HG03108 (cell line): ENCODE results near the gene LARP4.
"Not testable (repeated sequence)": the region's sequence is repeated elsewhere in the genome, so short reads cannot be mapped to it uniquely, and the experiment has no call there.

Experiments
- ATAC-seq: cut with Tn5 transposase; IDR thresholded peaks from one replicate; pipeline ENCODE4 v1.9.1; 2021; ENCODE audit warnings: moderate library complexity; ENCODE audit not compliant: unreplicated experiment

Gene LARP4

DNA sequence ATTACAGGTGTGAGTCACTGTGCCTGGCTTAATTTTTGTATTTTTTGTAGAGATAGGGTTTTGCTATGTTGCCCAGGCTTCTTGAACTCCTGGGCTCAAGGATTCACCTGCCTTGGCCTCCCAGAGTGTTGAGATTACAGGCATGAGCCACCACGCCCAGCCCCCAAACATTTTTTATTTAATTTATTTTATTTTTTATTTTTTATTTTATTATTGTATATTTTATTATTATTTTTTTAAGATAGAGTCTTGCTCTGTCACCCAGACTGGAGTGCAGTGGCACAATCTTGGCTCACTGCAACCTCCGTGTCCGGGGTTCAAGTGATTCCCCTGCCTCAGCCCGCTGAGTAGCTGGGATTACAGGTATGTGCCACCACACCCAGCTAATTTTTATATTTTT is 121.1 kb downstream of the LARP4 start:
- ATAC-seq: not testable (repeated sequence)

DNA sequence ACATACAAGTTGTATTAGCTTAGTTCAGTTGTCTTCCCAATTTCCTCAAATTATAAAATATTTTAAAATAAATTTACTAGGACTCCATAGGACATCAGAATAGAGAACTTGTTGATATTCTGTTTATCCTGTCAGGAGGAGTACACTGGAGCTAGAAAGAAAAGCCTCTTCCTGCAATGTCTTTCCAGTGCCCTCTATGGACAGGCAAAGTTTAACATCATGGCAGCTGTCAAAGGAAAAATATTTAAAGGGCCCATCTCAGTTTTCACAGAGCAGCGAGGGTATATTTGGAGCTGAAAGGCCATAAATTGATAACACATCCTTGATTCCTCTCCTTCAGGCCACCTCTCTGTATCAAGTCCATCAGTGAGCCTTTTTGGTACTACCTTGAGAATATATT is 123.1 kb downstream of the LARP4 start:
- ATAC-seq: no peak

DNA sequence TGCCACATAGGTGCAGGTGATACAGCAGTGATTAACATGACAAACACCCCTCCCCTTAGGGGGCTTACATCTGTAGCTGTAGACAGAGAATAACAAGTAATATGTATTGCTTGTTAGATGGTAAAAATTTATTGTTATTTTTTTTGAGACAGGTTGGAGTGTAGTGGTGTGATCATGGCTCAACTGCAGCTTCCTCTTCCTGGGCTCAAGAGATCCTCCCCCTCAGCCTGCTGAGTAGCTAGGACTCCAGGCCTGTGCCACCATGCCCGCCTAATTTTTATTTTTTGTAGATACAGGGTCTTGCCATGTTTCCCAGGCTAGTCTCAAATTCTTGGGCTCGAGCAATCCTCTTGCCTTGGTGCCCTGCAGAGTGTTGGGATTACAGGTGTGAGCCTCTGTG is 123.9 kb downstream of the LARP4 start:
- no peak for ATAC-seq

DNA sequence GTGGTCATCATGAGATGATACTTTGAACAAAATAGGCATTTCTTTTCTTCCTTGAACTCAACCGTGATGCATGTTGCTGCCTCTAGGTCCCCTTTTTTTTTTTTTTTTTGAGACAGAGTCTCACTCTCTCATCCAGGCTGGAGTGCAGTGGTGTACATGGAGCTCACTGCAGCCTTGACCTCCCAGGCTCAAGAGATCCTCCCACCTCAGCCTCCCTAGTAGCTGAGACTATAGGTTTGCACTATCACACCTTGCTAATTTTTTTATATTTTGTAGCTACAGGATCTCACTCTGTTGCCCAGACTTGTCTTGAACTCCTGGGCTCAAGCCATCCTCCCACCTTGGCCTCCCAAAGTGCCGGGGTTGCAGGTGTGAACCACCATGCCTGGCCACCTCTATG is 124.7 kb downstream of the LARP4 start:
- no peak for ATAC-seq

DNA sequence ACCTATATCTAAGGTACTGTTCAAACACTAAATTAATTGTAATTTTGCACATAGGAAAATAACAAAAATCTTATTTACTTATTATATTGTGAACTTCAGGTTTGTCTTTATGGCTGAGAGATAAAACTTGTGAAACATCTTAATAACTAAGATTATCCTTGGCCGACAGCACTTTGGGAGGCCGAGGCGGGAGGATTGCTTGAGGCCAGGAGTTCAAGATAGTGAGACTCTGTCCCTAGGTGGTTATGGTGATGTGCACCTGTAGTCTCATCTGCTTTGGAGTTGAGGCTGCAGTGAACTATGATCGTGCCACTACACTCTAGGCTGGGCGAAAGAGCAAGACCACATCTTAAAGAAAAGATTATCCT is 126.7 kb downstream of the LARP4 start:
- no peak for ATAC-seq

DNA sequence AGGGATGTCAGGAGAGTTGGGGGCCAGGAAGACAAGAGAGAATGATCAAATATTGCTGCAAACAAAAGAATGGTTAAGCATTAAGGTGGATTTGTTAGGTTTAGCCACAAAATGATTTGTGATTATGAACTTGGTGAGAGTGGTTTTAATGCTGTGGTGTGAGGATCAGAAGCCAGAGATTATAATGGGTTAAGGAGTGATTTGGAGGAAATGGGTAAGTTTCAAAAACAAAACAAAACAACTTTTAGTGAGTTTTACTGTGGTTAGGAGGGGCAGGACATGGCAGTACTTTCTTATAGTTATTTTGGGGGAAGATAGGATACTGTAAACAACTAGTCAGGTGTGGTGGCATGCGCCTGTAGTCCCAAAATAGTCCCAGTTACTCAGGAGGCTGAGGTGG is 128.1 kb downstream of the LARP4 start:
- no peak for ATAC-seq

DNA sequence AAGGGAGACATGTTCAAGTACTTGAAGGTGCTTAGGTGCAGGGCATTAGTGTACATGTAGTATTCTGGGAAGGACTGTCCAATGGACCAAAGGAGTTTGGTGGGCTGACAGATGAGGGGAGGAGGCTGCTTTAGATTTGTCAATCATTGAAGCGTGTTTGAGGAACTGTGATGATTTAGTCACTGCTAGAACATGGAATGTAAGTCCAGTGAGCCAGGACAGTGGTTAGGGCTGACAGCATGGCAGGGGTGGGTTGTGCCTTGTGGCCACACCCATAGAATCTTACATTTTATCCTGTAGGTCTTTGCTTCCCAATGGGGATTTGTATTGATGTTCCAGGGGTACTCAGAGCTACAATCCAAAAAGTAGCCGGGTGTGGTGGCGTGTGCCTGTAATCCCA is 128.7 kb downstream of the LARP4 start:
- ATAC-seq: no peak
